Neutrophil (primary cell): Measurements from ENCODE around the gene S100A10.

ENCODE experiments used
- H3K27ac ChIP-seq: fragments of 200-600 bp; sonication (generic); 2 replicates; pipeline ENCODE4 v1.5.1; 2016; ENCODE audit warnings: mild to moderate bottlenecking, moderate library complexity
- H3K27me3 ChIP-seq: fragments of 200-600 bp; sonication (generic); 2 replicates; pipeline ENCODE4 v1.6.0; 2016; ENCODE audit warnings: mild to moderate bottlenecking
- H3K36me3 ChIP-seq: fragments of 200-600 bp; sonication (generic); 2 replicates; pipeline ENCODE4 v1.5.1; 2017
- H3K4me1 ChIP-seq, 2 experiments: fragments of 200-600 bp in 1 of 2; sonication (generic) in 1 of 2; 1 replicate in 1 of 2; 2 replicates in 1 of 2; pipeline versions ENCODE4 v1.5.1 to v1.6.1; 2013 to 2016; ENCODE audit warnings: low read depth in 1 of 2, low read length in 1 of 2, mild to moderate bottlenecking in 1 of 2, moderate library complexity in 1 of 2; ENCODE audit not compliant: control insufficient read depth in 1 of 2, insufficient read depth in 1 of 2
- H3K4me3 ChIP-seq, 2 experiments: fragments of 200-600 bp in 1 of 2; sonication (generic) in 1 of 2; 1 replicate in 1 of 2; 2 replicates in 1 of 2; pipeline ENCODE4 v1.5.1; 2013 to 2016; ENCODE audit warnings: low read depth in 1 of 2, low read length in 1 of 2, mild to moderate bottlenecking in 1 of 2, moderate library complexity in 1 of 2
- H3K9me3 ChIP-seq: fragments of 200-600 bp; sonication (generic); 2 replicates; pipeline ENCODE4 v1.5.1; 2016
- TF ChIP-seq, protein P1 (sequence below): fragments of 200-600 bp; sonication (generic); IDR thresholded peaks from 2 replicates; pipeline ENCODE4 v1.5.1; 2016; ENCODE audit warnings: antibody characterized with exemption

Gene S100A10

DNA sequence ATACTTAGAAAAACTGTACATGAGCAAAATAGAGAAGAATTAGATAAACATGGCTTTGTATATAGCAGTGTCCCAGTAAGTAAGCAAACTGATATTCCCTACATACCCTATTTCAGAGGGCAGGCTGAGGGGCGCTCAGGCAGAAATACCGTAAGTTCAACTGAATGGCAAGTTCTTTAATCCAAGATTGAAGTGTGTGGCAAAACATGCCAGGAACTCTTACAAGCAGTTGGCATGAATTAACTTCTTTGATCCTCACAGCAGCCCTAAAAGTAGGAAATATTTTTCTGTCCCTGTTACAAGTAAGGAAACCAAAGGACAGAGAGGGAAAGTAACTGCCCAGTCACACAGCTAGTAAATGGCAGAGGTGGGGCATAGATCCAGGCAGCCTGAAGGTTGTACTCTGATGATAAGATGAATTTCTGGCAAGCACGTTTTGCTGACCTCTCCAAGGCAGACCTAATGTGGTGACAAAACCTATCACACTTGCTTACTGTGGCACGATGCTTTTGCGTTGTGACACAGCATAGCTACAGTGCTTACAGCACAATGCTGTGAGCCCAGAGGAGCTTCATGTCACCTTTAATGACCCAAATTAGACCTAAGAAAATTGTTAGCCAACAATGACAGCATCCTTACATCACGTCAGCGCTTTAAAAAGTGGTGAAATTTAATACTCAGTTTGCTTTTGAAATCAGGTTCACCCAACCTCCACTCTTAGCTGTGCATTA lies 49.4 kb downstream of the S100A10 start:
- TF ChIP-seq, protein P1, sequence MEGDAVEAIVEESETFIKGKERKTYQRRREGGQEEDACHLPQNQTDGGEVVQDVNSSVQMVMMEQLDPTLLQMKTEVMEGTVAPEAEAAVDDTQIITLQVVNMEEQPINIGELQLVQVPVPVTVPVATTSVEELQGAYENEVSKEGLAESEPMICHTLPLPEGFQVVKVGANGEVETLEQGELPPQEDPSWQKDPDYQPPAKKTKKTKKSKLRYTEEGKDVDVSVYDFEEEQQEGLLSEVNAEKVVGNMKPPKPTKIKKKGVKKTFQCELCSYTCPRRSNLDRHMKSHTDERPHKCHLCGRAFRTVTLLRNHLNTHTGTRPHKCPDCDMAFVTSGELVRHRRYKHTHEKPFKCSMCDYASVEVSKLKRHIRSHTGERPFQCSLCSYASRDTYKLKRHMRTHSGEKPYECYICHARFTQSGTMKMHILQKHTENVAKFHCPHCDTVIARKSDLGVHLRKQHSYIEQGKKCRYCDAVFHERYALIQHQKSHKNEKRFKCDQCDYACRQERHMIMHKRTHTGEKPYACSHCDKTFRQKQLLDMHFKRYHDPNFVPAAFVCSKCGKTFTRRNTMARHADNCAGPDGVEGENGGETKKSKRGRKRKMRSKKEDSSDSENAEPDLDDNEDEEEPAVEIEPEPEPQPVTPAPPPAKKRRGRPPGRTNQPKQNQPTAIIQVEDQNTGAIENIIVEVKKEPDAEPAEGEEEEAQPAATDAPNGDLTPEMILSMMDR, result no peak
- Histone ChIP-seq H3K9me3 (no peaks in the 10 kb centered on the region), H3K4me3 (no peak overlapping the region), H3K27me3 (no peaks in the 10 kb centered on the region), H3K4me1 (peaks cover 5 to 31% of the 10 kb centered on the region in 2 experiments), H3K36me3 (no peaks in the 10 kb centered on the region), H3K27ac (peak overlapping the region; percentile 86)

DNA sequence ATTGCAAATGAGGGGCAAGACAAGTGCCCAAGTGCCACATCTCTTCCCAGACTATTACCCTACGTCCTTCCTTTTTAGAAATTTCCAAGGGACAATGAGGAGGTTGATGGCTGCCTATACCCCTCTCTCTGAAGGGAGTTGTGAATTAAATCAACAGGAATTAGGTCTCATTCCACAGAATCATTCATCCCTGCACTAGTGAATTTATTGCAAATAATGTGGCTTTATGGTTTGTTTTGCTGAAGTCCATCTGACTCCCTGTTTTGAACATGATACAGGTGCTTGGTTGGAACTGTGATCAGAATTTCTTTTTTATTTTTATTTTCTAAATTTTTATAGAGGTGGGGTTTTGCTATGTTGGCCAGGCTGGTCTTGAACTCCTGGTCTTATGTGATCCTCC lies 50.1 kb downstream of the S100A10 start:
- Histone ChIP-seq H3K9me3 (no peaks in the 10 kb centered on the region), H3K4me1 (peaks cover 5 to 31% of the 10 kb centered on the region in 2 experiments), H3K27me3 (no peaks in the 10 kb centered on the region), H3K27ac (no peak overlapping the region), H3K36me3 (no peaks in the 10 kb centered on the region), H3K4me3 (no peak overlapping the region)
- TF ChIP-seq, protein P1, result no peak

DNA sequence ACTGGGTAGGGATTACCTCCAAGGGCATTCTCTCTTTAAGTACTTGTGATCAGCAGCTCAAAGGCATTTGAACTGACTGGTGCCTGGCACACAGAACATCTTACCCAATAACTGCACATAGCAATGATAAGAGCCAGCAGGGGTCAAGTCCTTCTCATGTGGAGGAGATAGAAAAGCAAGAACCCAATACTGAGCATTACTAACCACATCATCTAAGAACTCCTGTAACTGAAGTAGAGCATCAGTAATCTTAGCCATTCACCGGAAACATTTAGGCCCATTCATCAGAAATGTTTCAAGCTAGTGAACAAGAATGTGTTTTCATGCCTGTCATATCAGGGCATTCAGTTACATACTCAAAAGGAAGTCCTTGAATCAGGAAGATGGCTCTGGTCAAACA lies 50.8 kb downstream of the S100A10 start:
- Histone ChIP-seq H3K4me3 (no peak overlapping the region), H3K27me3 (no peaks in the 10 kb centered on the region), H3K27ac (no peak overlapping the region), H3K4me1 (peaks cover 5 to 31% of the 10 kb centered on the region in 2 experiments), H3K36me3 (no peaks in the 10 kb centered on the region), H3K9me3 (no peaks in the 10 kb centered on the region)
- TF ChIP-seq, protein P1, result no peak

DNA sequence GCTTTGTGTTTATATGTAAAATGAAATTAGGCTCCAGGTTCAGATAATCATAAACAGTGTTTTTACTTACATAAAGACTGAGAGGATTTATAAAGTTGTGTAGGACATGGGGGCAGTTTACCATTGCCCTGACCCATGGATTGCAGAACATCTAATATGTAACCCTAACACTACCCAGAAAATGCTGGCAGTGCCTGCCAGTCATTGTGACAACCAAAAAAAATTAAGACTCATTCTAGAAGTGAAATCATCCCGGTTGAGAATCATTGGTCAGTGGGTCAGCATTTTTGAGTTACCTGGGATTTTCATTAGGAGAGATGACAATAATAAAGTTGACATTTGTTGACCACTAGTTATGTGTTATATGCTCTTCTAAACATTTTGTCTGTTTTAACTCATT lies 53.1 kb downstream of the S100A10 start:
- no peak overlapping the region for H3K4me3 ChIP-seq
- TF ChIP-seq, protein P1, result no peak
- peaks cover 0 to 16% of the 10 kb centered on the region in 2 experiments for H3K4me1 ChIP-seq
- no peaks in the 10 kb centered on the region for H3K9me3 ChIP-seq
- H3K27me3 ChIP-seq, result no peaks in the 10 kb centered on the region
- no peak overlapping the region for H3K27ac ChIP-seq
- H3K36me3 ChIP-seq, result no peaks in the 10 kb centered on the region

DNA sequence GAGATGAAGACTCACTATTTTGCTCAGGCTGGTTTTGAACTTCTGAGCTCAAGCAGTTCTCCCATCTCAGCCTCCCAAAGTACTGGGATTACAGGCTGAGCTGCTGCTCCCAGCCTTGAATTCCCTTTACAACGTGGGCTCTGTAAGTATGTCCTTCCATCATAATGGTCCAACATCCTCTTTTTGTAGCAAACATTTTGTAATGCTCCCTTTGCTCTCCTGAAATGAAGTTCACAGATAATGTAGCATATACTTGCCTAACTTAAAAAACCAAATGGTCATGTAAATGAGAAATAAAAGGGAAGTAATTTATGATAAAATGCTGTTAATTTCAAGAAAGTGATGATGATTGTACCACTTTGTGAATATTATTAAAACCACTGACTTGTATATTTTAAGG lies 53.9 kb downstream of the S100A10 start:
- H3K9me3 ChIP-seq, result no peaks in the 10 kb centered on the region
- H3K36me3 ChIP-seq, result no peaks in the 10 kb centered on the region
- H3K27ac ChIP-seq, result peak overlapping the region; percentile 29
- H3K27me3 ChIP-seq, result peaks cover 6% of the 10 kb centered on the region
- H3K4me1 ChIP-seq, result peaks cover 0 to 8% of the 10 kb centered on the region in 2 experiments
- no peak overlapping the region for H3K4me3 ChIP-seq
- TF ChIP-seq, protein P1, result no peak
